ENCODE results near the gene CLSTN2. TPM values are rescaled to one million over a fixed set of nuclear protein-coding genes. Genes with fewer than 3 reads are reported as not detected.

Gene CLSTN2
- total RNA-seq, 1 donor from 2014 or later: not detected

DNA sequence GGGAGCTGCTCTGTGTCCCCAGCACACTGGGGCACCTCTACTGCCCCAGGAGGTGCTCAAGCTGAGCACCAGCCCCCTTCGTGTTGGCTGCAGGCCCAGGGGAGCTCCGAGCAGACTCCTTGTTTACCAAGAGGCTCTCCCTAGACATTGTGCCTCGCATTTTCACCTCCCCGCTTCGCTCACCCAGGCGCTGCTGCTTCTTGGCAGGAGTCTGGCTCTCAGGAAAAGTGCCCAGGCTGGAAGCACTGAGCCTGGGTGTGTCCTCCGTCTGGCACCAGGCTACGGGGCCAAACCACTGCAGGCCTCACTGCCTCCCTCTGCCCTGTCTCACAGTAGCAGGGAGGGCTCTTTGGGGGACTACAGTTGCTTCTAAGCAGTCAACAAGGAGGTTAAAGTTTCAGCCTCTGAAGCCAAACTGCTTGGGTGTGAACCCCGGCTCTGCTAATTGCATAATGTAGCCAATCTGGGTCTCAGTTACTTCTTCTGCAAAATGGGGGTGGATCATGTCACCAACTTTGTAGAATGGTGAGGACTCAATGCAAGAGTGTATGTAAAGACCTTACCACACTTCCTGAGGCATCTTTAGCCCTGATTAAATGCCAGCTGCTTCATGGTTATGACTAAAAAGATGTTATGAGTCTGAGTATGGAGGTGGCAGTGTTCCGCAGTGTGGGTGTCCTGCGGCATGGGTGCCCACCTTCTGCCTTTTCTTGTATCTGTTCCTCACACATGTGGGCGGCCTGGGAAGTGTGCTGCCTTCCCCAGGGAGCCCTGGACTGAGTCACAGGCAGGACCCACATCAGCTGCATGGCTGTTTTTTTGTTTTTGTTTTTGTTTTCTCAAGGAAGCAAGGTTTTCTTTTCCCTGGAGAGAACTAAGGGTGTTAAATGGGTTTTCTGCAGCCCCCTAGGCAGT lies 88.9 kb downstream of the CLSTN2 start:
- H3K27ac Mint-ChIP-seq: no peak overlapping the region
- H3K27me3 Mint-ChIP-seq: no peaks in the 10 kb centered on the region
- H3K4me3 Mint-ChIP-seq: no peak overlapping the region
- no peak for DNase-seq
- H3K9me3 Mint-ChIP-seq: no peaks in the 10 kb centered on the region
- no peaks in the 10 kb centered on the region for H3K36me3 Mint-ChIP-seq (ENCODE audit: low read depth)
- intact Hi-C loops (cut with micrococcal nuclease): no loop called here
- no peaks in the 10 kb centered on the region for H3K4me1 Mint-ChIP-seq

GRCh38 chr3:140031170-140031569 lies 96.2 kb downstream of the CLSTN2 start:
- intact Hi-C loops (cut with micrococcal nuclease): no loop called here
- DNase-seq: no peak
- Mint-ChIP-seq H3K27ac (no peak overlapping the region), H3K4me1 (no peaks in the 10 kb centered on the region), H3K27me3 (no peaks in the 10 kb centered on the region), H3K36me3 (ENCODE audit: low read depth) (no peaks in the 10 kb centered on the region), H3K4me3 (no peak overlapping the region), H3K9me3 (no peaks in the 10 kb centered on the region)

GRCh38 chr3:140034058-140034457 lies 99.1 kb downstream of the CLSTN2 start:
- no peaks in the 10 kb centered on the region for H3K27me3 Mint-ChIP-seq
- no peak for DNase-seq
- intact Hi-C loops (cut with micrococcal nuclease): no loop called here
- H3K36me3 Mint-ChIP-seq (ENCODE audit: low read depth): no peaks in the 10 kb centered on the region
- H3K27ac Mint-ChIP-seq: no peak overlapping the region
- no peak overlapping the region for H3K4me3 Mint-ChIP-seq
- no peaks in the 10 kb centered on the region for H3K9me3 Mint-ChIP-seq
- H3K4me1 Mint-ChIP-seq: no peaks in the 10 kb centered on the region

DNA sequence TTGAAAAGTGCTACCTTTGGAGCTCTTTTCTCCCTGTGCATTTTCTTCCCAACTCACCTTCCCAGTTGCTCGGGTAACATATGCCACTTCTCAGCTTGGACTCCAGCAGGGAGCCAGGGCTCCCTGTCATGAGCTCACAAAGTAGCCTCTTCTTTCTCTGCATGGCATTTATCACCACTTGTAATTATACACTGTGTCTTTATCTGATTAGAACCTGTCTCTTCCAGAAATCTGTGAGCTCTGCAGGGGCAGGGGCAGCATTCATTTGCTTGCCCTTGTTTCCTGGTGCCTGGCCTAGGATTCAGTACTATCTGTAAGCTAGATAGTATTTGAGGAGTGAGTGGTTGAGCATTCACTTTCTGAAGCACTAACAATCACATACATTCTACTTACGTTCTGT lies 100.9 kb downstream of the CLSTN2 start:
- no peaks in the 10 kb centered on the region for H3K27me3 Mint-ChIP-seq
- no peaks in the 10 kb centered on the region for H3K4me1 Mint-ChIP-seq

GRCh38 chr3:140050396-140050795 lies 115.4 kb downstream of the CLSTN2 start:
- no peaks in the 10 kb centered on the region for H3K27me3 Mint-ChIP-seq

More for the DNA sequence above, 100.9 kb downstream of the CLSTN2 start:
- Mint-ChIP-seq H3K9me3 (no peaks in the 10 kb centered on the region), H3K4me3 (no peak overlapping the region), H3K27ac (no peak overlapping the region), H3K36me3 (ENCODE audit: low read depth) (no peaks in the 10 kb centered on the region)
- intact Hi-C loops (cut with micrococcal nuclease): no loop called here
- no peak for DNase-seq

GRCh38 chr3:140051019-140051957 lies 116.3 kb downstream of the CLSTN2 start:
- no peaks in the 10 kb centered on the region for H3K27me3 Mint-ChIP-seq
- intact Hi-C loops (cut with micrococcal nuclease): no loop called here
- H3K36me3 Mint-ChIP-seq (ENCODE audit: low read depth): no peaks in the 10 kb centered on the region
- no peak overlapping the region for H3K4me3 Mint-ChIP-seq
- no peak overlapping the region for H3K27ac Mint-ChIP-seq
- DNase-seq: no peak
- no peaks in the 10 kb centered on the region for H3K4me1 Mint-ChIP-seq
- peaks cover 6% of the 10 kb centered on the region for H3K9me3 Mint-ChIP-seq

More at GRCh38 chr3:140050396-140050795, 115.4 kb downstream of the CLSTN2 start:
- DNase-seq: no peak
- H3K4me1 Mint-ChIP-seq: no peaks in the 10 kb centered on the region
- peaks cover under 1% of the 10 kb centered on the region for H3K9me3 Mint-ChIP-seq
- intact Hi-C loops (cut with micrococcal nuclease): no loop called here
- H3K36me3 Mint-ChIP-seq (ENCODE audit: low read depth): no peaks in the 10 kb centered on the region
- H3K27ac Mint-ChIP-seq: no peak overlapping the region
- no peak overlapping the region for H3K4me3 Mint-ChIP-seq

DNA sequence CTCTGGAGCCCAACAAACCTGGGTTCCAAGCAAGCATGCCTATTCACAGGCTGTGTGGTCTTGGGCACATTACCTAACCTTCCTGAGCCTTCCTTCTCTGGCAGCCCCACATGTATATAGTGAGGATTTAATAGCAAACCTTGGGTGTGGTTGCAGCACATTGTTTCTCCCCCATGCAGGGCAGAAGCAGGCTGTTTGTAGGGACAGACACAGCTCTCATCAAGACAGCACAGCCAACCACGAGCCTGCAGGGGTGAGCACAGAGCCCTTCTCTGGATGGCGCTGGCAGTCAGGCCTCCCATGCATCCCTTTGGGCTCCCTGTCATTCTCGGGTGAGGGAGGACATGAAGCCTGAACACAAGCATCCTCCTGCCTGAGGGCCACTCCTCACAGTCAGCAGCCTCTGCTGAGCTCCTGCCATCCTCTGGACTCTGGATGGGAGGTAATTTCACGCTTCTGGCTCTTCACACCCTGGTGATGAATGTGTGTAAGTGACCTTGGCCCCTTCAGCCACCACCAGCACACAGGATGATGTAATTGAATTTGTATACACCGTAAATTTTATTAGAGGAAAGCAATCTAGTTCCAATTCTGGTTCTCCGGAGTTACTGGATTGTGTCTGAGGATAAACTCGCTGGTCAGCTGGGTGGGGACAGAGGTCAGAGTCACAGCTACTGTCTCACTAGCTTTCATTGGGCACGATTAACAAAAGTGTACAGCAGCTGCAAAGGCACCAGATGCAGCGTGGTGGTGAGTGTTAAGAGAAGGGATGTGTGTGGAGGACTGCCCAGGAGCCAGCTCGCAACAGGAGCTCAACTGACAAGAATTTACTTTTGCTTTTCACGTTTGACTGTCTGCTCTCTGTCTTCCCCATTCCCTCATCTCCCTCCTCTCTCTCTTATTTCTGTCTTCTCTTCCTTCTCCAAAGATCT lies 118.1 kb downstream of the CLSTN2 start:
- H3K27ac Mint-ChIP-seq: no peak overlapping the region

GRCh38 chr3:140053794-140054193 lies 118.8 kb downstream of the CLSTN2 start:
- H3K27ac Mint-ChIP-seq: no peak overlapping the region
- H3K4me1 Mint-ChIP-seq: no peaks in the 10 kb centered on the region
- no peaks in the 10 kb centered on the region for H3K27me3 Mint-ChIP-seq

More for the DNA sequence above, 118.1 kb downstream of the CLSTN2 start:
- Mint-ChIP-seq H3K27me3 (no peaks in the 10 kb centered on the region), H3K4me3 (no peak overlapping the region), H3K36me3 (ENCODE audit: low read depth) (no peaks in the 10 kb centered on the region), H3K9me3 (peaks cover 6% of the 10 kb centered on the region), H3K4me1 (no peaks in the 10 kb centered on the region)
- no peak for DNase-seq
- intact Hi-C loops (cut with micrococcal nuclease): no loop called here

DNA sequence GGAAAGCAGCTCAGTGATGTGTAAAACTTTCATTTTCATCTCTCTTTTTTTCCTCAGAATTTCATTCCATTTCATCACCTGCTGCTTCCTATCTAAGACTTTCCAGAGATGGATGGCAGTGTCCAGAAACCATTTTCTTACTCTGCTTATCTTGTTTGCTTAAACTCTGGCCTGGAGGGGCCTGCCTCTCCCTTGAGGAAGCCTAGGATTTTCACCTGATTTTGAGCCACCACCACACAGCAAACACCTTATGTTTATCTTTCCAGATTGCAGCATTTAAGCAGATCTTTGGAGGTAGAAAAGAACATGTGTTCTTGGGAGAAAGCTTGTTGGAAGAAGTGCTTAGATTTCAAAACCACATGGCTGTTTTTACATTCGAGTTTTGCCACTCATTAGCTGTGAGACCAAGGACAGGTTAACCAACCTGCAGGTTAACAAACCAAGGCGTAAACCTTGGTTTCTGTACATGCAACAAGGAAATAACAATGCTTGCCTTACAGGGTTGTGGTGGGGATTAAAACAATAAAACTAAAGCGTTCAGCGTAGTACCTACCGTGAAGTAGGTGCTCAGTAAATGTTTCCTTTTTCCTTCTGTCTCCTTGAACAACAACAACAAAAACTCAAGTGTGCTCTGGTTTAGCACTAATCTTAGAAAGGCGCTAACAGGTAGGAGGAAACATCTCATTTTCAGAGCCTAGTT lies 120.3 kb downstream of the CLSTN2 start:
- H3K27me3 Mint-ChIP-seq: no peaks in the 10 kb centered on the region
- no peaks in the 10 kb centered on the region for H3K4me1 Mint-ChIP-seq
- intact Hi-C loops (cut with micrococcal nuclease): no loop called here
- no peak for DNase-seq
- H3K9me3 Mint-ChIP-seq: peaks cover 6% of the 10 kb centered on the region
- H3K4me3 Mint-ChIP-seq: no peak overlapping the region
- H3K36me3 Mint-ChIP-seq (ENCODE audit: low read depth): no peaks in the 10 kb centered on the region
- no peak overlapping the region for H3K27ac Mint-ChIP-seq

More at GRCh38 chr3:140053794-140054193, 118.8 kb downstream of the CLSTN2 start:
- Mint-ChIP-seq H3K36me3 (ENCODE audit: low read depth) (no peaks in the 10 kb centered on the region), H3K4me3 (no peak overlapping the region), H3K9me3 (peaks cover 6% of the 10 kb centered on the region)
- intact Hi-C loops (cut with micrococcal nuclease): no loop called here
- DNase-seq: no peak

- Mint-ChIP-seq H3K36me3 (ENCODE audit: low read depth) (no peaks in the 10 kb centered on the region), H3K4me1 (no peaks in the 10 kb centered on the region), H3K27me3 (no peaks in the 10 kb centered on the region), H3K4me3 (no peak overlapping the region), H3K9me3 (peaks cover 6% of the 10 kb centered on the region), H3K27ac (no peak overlapping the region)
- intact Hi-C loops (cut with micrococcal nuclease): no loop called here
- no peak for DNase-seq
Observed at GRCh38 chr3:140056047-140056446, 121.1 kb downstream of the CLSTN2 start.

DNA sequence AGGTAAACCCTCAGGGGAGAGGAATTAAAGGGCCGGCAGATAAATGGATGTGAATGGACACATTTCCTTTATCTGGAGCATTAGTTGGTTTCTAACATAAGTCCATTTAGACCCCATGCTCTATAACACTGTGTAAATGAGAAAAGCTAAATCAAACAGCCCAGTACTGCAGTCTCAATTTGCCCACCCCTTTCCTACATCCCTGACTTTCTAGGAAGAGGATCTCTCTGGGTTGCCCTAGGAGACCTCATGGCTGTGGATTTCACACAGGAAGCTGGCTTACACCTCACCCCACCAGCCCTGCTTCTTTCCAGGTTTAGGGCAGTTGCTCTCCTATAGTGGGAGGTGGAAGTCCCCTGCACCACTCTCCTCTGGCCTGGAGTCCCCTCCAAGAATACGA lies 126.2 kb downstream of the CLSTN2 start:
- DNase-seq: no peak
- no peaks in the 10 kb centered on the region for H3K27me3 Mint-ChIP-seq
- no peaks in the 10 kb centered on the region for H3K9me3 Mint-ChIP-seq
- no peaks in the 10 kb centered on the region for H3K36me3 Mint-ChIP-seq (ENCODE audit: low read depth)
- intact Hi-C loops (cut with micrococcal nuclease): no loop called here
- H3K27ac Mint-ChIP-seq: no peak overlapping the region
- H3K4me3 Mint-ChIP-seq: no peak overlapping the region
- no peaks in the 10 kb centered on the region for H3K4me1 Mint-ChIP-seq

DNA sequence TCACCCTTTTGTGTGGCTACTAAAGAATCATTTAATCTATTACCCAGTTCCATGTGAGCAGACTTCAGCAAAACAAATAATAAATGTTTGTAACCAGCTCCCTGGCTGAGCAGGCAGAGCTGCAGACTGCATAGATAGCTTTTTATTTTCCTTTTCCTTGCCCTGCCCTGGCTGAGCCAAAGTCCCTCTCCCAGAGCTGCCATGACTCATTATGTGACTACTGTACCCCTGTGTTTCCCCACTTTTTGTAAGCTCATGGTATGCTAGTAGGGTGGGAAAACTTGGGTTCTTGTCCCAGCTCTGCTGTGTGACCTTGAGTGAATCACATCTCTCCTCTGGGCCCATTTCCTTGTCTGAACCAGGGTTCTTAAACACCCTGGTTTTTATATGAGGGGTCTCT lies 127.5 kb downstream of the CLSTN2 start:
- no peak overlapping the region for H3K4me3 Mint-ChIP-seq
- no peaks in the 10 kb centered on the region for H3K9me3 Mint-ChIP-seq
- H3K36me3 Mint-ChIP-seq (ENCODE audit: low read depth): no peaks in the 10 kb centered on the region
- no peak overlapping the region for H3K27ac Mint-ChIP-seq
- no peaks in the 10 kb centered on the region for H3K27me3 Mint-ChIP-seq
- DNase-seq: no peak
- intact Hi-C loops (cut with micrococcal nuclease): no loop called here
- H3K4me1 Mint-ChIP-seq: no peaks in the 10 kb centered on the region

DNA sequence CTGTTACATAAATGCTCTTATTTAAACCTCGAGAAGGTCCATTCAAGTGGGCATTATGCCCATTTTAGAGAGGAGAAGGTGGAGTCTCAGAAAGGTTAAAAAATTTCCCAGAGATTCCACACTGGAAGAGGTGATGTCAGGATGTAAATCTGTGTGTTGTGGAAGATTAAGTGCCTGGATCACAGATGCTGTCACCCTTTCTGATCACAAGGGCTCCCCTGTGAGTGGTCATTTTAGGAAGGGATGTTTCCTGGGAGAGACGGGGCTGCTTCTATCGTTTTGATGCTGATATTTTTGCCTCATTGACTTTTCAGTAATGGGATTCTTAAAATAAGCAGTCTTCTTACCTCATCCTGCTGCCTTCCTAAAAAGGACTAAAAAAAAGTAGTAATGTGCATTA lies 132.5 kb downstream of the CLSTN2 start:
- H3K4me3 Mint-ChIP-seq: no peak overlapping the region
- no peaks in the 10 kb centered on the region for H3K4me1 Mint-ChIP-seq
- no peaks in the 10 kb centered on the region for H3K36me3 Mint-ChIP-seq (ENCODE audit: low read depth)
- H3K27ac Mint-ChIP-seq: no peak overlapping the region
- no peaks in the 10 kb centered on the region for H3K9me3 Mint-ChIP-seq
- no peak for DNase-seq
- no peaks in the 10 kb centered on the region for H3K27me3 Mint-ChIP-seq
- intact Hi-C loops (cut with micrococcal nuclease): no loop called here
